Activated T-helper 1 cell treated with anti-CD3 and anti-CD28 coated beads, Interleukin-12 subunit alpha, Interleukin-12 subunit beta, Interleukin-2, Interleukin-4 antibody, amounts not matched to agents 30 ng/mL and 10 ng/mL and 1 ng/mL, durations not matched to agents 14 hours and 24 hours and 36 hours (primary cell): ENCODE results near the gene ANGPTL2. TPM values are rescaled to one million over a fixed set of nuclear protein-coding genes. Genes with fewer than 3 reads are reported as not detected.

Experiments used
- DNase-seq: peaks from one replicate; pipeline ENCODE4 v3.0.0; 2021; ENCODE audit warnings: low spot score
- H3K27ac Mint-ChIP-seq: one replicate; pipeline ENCODE4 v1.8.0; 2021; ENCODE audit warnings: mild to moderate bottlenecking, mixed read lengths
- H3K27me3 Mint-ChIP-seq: one replicate; pipeline ENCODE4 v1.8.0; 2022; ENCODE audit warnings: mild to moderate bottlenecking, moderate library complexity, mixed read lengths; ENCODE audit not compliant: insufficient read depth
- H3K36me3 Mint-ChIP-seq: one replicate; pipeline ENCODE4 v1.8.0; 2021; ENCODE audit warnings: low read depth, mixed read lengths
- H3K4me1 Mint-ChIP-seq: one replicate; pipeline ENCODE4 v1.8.0; 2021; ENCODE audit warnings: low read depth, mixed read lengths
- H3K4me3 Mint-ChIP-seq: one replicate; pipeline ENCODE4 v1.8.0; 2021; ENCODE audit warnings: mild to moderate bottlenecking, moderate library complexity, mixed read lengths
- H3K9me3 Mint-ChIP-seq: one replicate; pipeline ENCODE4 v1.8.0; 2021; ENCODE audit warnings: mixed read lengths
- intact Hi-C: fragments of 100-400 bp; cut with micrococcal nuclease; formaldehyde crosslinking; loops from one replicate; pipeline ENCODE4 v1.15.1; 2024
- total RNA-seq: library from RNA; stranded (reverse); gene quantifications from 2 replicates; pipeline ENCODE4 v1.2.3, GENCODE V29; 2022

The ANGPTL2 gene
- total RNA-seq, 1 donor from 2014 or later: not detected

GRCh38 chr9:127102176-127102575, 20.3 kb downstream of the ANGPTL2 start:
- no peak for DNase-seq
- no peaks in the 10 kb centered on the region for H3K4me1 Mint-ChIP-seq
- H3K36me3 Mint-ChIP-seq: no peaks in the 10 kb centered on the region
- intact Hi-C loops: no loop called here
- H3K9me3 Mint-ChIP-seq: no peaks in the 10 kb centered on the region
- no peak overlapping the region for H3K27ac Mint-ChIP-seq
- H3K27me3 Mint-ChIP-seq: peaks cover 19% of the 10 kb centered on the region
- H3K4me3 Mint-ChIP-seq: no peak overlapping the region

GRCh38 chr9:127099664-127100063, 22.8 kb downstream of the ANGPTL2 start:
- no peak for DNase-seq
- Mint-ChIP-seq H3K27me3 (peaks cover 8% of the 10 kb centered on the region), H3K27ac (no peak overlapping the region), H3K4me1 (no peaks in the 10 kb centered on the region), H3K9me3 (no peaks in the 10 kb centered on the region), H3K4me3 (no peak overlapping the region), H3K36me3 (no peaks in the 10 kb centered on the region)
- intact Hi-C loops: no loop called here

- Mint-ChIP-seq H3K4me3 (no peak overlapping the region), H3K27ac (no peak overlapping the region), H3K4me1 (no peaks in the 10 kb centered on the region), H3K9me3 (no peaks in the 10 kb centered on the region), H3K36me3 (no peaks in the 10 kb centered on the region), H3K27me3 (peaks cover 8% of the 10 kb centered on the region)
- DNase-seq: no peak
- intact Hi-C loops: no loop called here
These were observed 23.4 kb downstream of the ANGPTL2 start for GRCh38 chr9:127098916-127099553.

- H3K27ac Mint-ChIP-seq: no peak overlapping the region
- H3K4me3 Mint-ChIP-seq: no peak overlapping the region
- H3K4me1 Mint-ChIP-seq: no peaks in the 10 kb centered on the region
- H3K36me3 Mint-ChIP-seq: no peaks in the 10 kb centered on the region
- H3K27me3 Mint-ChIP-seq: peaks cover 8% of the 10 kb centered on the region
- H3K9me3 Mint-ChIP-seq: no peaks in the 10 kb centered on the region
- DNase-seq: no peak
- intact Hi-C loops: no loop called here
These were observed 24.8 kb downstream of the ANGPTL2 start for GRCh38 chr9:127097683-127098082.

- intact Hi-C loops: no loop called here
- H3K27me3 Mint-ChIP-seq: peaks cover 2% of the 10 kb centered on the region
- DNase-seq: no peak
- H3K4me3 Mint-ChIP-seq: no peak overlapping the region
- H3K27ac Mint-ChIP-seq: no peak overlapping the region
- H3K9me3 Mint-ChIP-seq: no peaks in the 10 kb centered on the region
- H3K36me3 Mint-ChIP-seq: no peaks in the 10 kb centered on the region
- no peaks in the 10 kb centered on the region for H3K4me1 Mint-ChIP-seq
These were observed 26.2 kb downstream of the ANGPTL2 start for GRCh38 chr9:127096208-127096607.

- Mint-ChIP-seq H3K27me3 (peaks cover 3% of the 10 kb centered on the region), H3K4me3 (no peak overlapping the region), H3K27ac (no peak overlapping the region), H3K9me3 (no peaks in the 10 kb centered on the region), H3K4me1 (no peaks in the 10 kb centered on the region), H3K36me3 (no peaks in the 10 kb centered on the region)
- intact Hi-C loops: no loop called here
- no peak for DNase-seq
These were observed 27.0 kb downstream of the ANGPTL2 start for GRCh38 chr9:127095411-127095810.

GRCh38 chr9:127093319-127094020, 29.0 kb downstream of the ANGPTL2 start:
- Mint-ChIP-seq H3K27ac (no peak overlapping the region), H3K36me3 (no peaks in the 10 kb centered on the region), H3K9me3 (no peaks in the 10 kb centered on the region), H3K4me1 (no peaks in the 10 kb centered on the region), H3K27me3 (peaks cover 3% of the 10 kb centered on the region), H3K4me3 (no peak overlapping the region)
- no peak for DNase-seq
- intact Hi-C loops: no loop called here

GRCh38 chr9:127092041-127092608, 30.3 kb downstream of the ANGPTL2 start:
- H3K36me3 Mint-ChIP-seq: no peaks in the 10 kb centered on the region
- intact Hi-C loops: no loop called here
- no peaks in the 10 kb centered on the region for H3K4me1 Mint-ChIP-seq
- no peak overlapping the region for H3K4me3 Mint-ChIP-seq
- no peaks in the 10 kb centered on the region for H3K9me3 Mint-ChIP-seq
- H3K27ac Mint-ChIP-seq: no peak overlapping the region
- peaks cover 4% of the 10 kb centered on the region for H3K27me3 Mint-ChIP-seq
- no peak for DNase-seq

- intact Hi-C loops: no loop called here
- Mint-ChIP-seq H3K36me3 (no peaks in the 10 kb centered on the region), H3K9me3 (no peaks in the 10 kb centered on the region), H3K4me1 (no peaks in the 10 kb centered on the region), H3K4me3 (no peak overlapping the region), H3K27ac (no peak overlapping the region), H3K27me3 (peaks cover 9% of the 10 kb centered on the region)
- no peak for DNase-seq
These were observed 30.9 kb downstream of the ANGPTL2 start for GRCh38 chr9:127091526-127091925.

- H3K9me3 Mint-ChIP-seq: no peaks in the 10 kb centered on the region
- H3K4me3 Mint-ChIP-seq: no peak overlapping the region
- DNase-seq: no peak
- no peak overlapping the region for H3K27ac Mint-ChIP-seq
- peaks cover 9% of the 10 kb centered on the region for H3K27me3 Mint-ChIP-seq
- intact Hi-C loops: no loop called here
- H3K36me3 Mint-ChIP-seq: no peaks in the 10 kb centered on the region
- no peaks in the 10 kb centered on the region for H3K4me1 Mint-ChIP-seq
These were observed 32.0 kb downstream of the ANGPTL2 start for GRCh38 chr9:127090341-127090985.

- DNase-seq: no peak
- H3K4me1 Mint-ChIP-seq: peaks cover 5% of the 10 kb centered on the region
- no peak overlapping the region for H3K27ac Mint-ChIP-seq
- no peaks in the 10 kb centered on the region for H3K9me3 Mint-ChIP-seq
- peaks cover 9% of the 10 kb centered on the region for H3K27me3 Mint-ChIP-seq
- H3K4me3 Mint-ChIP-seq: no peak overlapping the region
- intact Hi-C loops: no loop called here
- no peaks in the 10 kb centered on the region for H3K36me3 Mint-ChIP-seq
These were observed 32.8 kb downstream of the ANGPTL2 start for GRCh38 chr9:127089631-127090081.

- H3K27me3 Mint-ChIP-seq: peaks cover 9% of the 10 kb centered on the region
- no peaks in the 10 kb centered on the region for H3K9me3 Mint-ChIP-seq
- no peaks in the 10 kb centered on the region for H3K36me3 Mint-ChIP-seq
- no peak for DNase-seq
- H3K4me1 Mint-ChIP-seq: peaks cover 10% of the 10 kb centered on the region
- H3K27ac Mint-ChIP-seq: no peak overlapping the region
- H3K4me3 Mint-ChIP-seq: no peak overlapping the region
- intact Hi-C loops: no loop called here
These were observed 33.5 kb downstream of the ANGPTL2 start for GRCh38 chr9:127088724-127089615.
